HG03520 (cell line): Measurements from ENCODE around the gene SRMS.

ENCODE experiments used
- ATAC-seq: cut with Tn5 transposase; IDR thresholded peaks from one replicate; pipeline ENCODE4 v1.9.1; 2021; ENCODE audit warnings: mild to moderate bottlenecking, moderate library complexity; ENCODE audit not compliant: unreplicated experiment

SRMS gene, protein sequence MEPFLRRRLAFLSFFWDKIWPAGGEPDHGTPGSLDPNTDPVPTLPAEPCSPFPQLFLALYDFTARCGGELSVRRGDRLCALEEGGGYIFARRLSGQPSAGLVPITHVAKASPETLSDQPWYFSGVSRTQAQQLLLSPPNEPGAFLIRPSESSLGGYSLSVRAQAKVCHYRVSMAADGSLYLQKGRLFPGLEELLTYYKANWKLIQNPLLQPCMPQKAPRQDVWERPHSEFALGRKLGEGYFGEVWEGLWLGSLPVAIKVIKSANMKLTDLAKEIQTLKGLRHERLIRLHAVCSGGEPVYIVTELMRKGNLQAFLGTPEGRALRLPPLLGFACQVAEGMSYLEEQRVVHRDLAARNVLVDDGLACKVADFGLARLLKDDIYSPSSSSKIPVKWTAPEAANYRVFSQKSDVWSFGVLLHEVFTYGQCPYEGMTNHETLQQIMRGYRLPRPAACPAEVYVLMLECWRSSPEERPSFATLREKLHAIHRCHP

GRCh38 chr20:63547725-63548480, at the start of gene SRMS:
SRMS (minus strand) TSS chr20:63547749; CDS start chr20:63547463, 286 bp downstream.
- no peak for ATAC-seq

- ATAC-seq, result no peak
These were observed 48.9 kb upstream of the SRMS start for GRCh38 chr20:63596423-63596822.

DNA sequence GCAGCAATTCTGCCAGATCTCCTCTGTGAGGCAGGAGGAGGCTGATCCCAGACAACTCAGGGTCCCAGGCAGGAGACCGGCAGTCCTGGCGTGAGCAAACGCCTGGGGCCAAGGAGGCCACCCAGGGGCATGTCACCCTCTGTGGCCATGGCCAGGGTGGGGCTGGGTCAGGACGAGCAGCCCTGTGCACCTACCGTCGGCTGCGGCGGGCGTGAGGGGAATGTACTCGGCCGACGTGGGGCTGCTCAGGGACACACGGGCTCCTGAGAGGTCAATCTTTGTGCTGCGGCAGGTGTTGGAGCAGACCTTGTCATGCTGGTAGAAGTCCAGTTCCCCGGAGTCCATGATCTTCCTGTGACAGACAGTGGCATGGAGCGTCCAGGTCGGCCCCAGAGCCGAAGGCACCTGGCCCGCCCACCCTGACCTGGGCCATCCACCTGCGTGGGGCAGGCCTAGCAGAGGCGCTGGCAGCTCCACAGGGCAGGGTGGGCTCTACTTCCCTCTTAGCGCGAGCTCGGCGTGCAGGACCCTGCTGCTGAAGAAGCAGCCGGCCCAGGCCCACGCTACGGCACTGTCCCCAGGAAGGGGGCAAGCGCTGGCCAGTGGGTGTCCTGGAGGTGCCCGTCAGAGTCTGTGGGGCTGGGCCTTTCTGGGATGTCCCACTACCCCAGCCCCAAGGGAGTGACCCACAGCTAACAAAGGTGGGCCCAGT, 48.0 kb upstream of the SRMS start:
- ATAC-seq, result no peak

- no peak for ATAC-seq
These were observed 46.6 kb upstream of the SRMS start for GRCh38 chr20:63594043-63594561.

DNA sequence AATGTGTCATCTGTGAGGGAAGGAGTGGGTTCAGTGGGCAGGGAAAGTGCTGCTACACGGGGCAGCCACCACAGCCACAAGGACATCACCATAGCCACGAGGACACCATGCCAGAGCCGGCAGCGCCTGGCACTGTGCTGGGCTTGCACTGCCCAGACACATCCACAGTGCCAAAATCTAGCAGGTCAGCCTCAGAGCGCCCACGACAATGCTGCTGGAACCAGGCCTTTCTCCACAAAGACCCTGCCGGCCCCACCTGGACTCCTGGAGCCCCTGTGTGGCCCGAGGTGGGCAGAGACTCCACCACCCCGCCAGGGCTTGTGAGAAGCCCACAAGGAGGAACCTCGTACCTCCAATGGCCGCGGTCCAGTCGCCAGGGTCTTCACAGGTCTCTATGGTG, 45.1 kb upstream of the SRMS start:
- no peak for ATAC-seq

DNA sequence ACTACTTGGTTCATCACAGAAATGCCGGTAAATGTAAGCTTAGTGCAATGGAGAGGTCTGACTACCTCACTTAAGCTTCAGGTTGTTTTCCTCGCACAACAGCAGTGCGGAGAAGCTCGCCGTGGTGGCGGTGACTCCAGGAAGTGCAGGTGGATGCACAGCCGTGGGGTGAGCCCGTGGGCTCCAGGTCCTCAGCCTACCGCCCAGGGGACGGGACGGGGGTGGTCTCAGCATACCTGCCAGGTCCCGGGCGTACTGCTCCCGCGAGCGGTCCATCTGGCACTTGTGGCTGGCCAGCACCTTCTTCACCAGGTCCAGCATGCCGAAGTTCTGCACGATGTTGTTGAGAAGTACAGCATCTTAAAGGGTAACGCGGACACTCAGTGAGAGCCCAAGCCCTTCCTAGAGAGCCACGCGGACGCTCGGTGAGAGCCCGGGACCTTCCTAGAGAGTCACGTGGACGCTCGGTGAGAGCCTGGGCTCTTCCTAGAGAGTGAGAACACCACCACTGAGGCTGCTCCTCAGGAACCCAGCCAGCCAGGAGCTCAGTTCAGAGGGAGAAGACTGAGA, 44.3 kb upstream of the SRMS start:
- no peak for ATAC-seq

- no peak for ATAC-seq
These were observed 43.6 kb upstream of the SRMS start for GRCh38 chr20:63591147-63591533.

GRCh38 chr20:63590218-63591146, 42.9 kb upstream of the SRMS start:
- ATAC-seq, result no peak

- no peak for ATAC-seq
These were observed 42.0 kb upstream of the SRMS start for GRCh38 chr20:63589261-63590217.

- no peak for ATAC-seq
These were observed 41.1 kb upstream of the SRMS start for GRCh38 chr20:63588641-63589041.

DNA sequence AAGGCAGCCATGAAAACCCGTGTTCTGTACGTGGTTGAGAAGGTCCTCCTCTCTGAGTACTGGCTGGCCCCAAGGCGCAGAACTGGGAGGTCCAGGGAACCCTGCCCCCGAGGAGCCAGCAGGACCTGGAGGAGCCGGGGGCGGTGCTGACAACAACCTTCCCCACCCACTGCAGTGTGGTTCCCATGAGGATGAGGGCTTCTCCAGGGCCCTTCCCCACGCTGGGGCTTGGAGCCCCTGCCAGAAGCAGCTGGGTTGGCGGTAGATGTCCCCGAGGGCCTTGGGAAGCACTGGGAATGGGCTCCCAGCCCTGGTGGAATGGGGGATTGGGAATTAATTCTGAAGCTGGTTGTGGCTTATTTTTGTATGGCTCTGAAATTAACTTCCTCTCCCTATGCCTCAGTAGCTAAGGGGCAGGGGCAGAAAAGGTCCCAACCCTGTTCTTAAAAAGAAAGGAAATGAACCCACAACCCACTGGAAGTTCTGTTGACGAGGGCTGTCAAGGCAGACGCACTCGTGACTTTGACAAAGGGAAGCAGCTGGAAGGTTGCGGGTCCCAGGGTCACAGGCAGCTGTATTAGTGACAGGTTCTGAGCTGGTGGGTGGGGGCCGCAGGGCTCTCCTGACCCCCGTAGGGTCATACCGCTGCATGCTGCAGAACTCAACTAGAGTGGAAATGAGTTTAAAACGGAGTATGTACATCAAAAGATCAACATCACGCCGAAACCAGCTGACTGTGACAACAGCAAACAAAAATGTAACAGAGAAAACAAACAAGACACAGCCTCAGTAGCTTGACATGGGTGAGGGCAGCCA, 40.4 kb upstream of the SRMS start:
- no peak for ATAC-seq

DNA sequence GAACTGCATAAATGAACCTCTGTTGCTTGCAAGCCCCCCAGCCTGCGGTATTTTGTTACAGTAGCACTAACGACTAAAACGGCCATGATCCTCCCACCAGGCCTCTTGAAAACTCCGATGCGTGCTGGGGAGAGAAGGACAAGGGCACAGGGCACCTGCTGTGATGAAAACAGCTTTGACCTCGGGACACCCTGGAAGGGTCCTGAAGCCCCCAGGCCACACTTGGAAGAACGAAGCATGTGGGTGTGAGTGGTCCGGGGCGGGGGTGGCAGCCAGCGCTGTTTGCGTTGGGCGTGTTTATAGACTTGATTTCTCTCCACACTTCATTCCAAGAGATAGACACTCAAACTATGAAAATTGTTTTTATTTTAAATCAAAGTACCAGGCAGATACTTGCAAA, 39.7 kb upstream of the SRMS start:
- ATAC-seq, result no peak

DNA sequence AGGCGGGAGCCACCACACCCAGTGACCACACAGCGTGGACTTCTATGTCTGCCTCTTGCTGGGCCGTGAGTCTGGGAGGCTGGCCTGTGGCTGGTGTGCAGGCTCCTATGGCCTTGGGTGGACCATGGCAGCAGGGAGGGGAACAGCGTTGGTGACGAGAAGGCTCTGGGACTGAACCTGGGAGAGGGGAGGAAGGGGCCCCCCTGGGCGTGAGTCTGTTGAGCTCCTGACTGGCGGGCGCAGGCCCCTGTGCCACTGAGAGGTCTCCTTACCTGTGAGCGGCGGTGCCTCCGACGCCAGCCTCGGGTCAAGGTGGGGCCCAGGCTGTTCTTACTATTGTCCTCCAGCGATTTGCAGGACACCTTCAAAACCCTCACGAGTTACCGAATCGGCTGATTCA, 39.2 kb upstream of the SRMS start:
- no peak for ATAC-seq

DNA sequence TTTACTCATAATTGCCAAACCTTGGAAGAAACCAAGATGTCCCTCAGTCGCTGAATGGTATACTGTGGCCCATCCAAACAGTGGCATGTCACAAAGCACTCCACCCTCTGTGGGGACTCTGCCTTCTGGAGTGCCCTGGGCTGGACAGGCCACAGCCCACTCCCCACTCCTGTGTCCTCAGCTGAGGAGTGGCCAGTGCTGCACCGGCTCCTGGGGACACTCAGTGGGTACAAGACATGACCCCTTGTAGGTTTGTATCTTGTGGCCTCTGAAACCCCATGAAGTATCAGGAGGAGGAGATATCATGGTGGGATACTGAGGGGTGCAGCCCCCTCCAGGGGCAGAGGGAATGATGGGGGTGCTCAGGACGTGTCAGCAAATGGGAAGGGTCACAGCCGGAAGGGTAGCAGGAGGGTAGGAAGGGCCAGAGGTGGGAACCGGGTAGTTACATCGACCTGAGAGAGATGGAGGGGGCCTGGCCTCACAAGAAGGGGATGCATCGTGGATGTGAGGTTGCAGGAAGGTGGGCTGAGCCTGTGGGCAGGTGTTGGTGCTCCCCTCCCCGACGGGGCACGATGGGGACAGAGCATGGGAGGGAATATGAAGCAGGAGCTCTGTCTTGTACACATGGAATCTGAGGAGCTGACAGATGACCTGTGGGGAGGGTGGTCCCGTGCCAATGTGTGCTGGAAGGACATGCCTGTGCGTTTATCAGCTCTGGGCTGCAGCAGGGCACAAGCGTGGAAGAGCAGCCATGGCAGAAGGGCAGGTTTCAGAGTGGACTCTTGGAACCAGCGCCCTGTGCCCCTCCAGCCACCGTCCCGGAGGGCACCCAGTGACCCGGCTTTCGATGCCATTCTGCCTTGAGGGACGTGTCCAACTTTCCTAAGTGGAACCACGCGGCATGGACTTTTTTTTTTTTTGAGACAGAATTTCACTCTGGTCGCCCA, 38.3 kb upstream of the SRMS start:
- ATAC-seq, result no peak

GRCh38 chr20:63582382-63583063, 35.0 kb upstream of the SRMS start:
- no peak for ATAC-seq

DNA sequence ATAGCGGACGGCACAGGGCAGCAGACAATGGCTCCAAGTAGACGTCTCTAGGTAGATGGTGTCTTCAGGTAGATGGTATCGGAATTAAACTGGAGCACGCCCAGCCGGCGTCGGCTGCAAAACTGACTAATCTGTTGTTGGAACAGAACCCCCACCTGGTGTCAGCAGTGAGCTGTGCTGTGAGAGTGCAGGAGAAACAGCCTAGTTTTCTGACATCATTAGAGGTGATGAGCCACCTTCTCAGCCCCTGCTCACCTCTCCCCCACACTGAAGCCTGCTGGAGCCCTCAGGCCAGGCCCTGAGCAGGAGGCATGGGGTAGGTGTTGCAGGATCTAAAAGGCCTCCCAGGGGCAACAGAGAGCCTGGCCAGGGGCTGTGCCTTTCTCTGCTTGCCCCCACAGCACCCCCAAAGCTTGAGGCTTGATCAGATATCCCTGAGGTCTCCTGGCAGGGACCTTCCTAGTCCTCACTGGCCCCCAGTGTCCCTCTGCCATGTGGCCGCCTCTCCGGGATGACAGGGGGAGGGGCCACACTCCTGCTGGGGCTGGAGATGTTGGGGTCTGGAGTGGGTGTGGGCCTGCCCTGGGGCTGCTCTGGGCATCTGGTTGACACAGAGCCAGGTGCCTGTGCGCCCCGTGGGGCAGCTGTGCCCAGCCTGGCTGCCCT, 33.4 kb upstream of the SRMS start:
- ATAC-seq, result no peak
